SK-N-SH (cell line): ENCODE results near the gene SCARB2. TPM values are rescaled to one million over a fixed set of nuclear protein-coding genes. Genes with fewer than 3 reads are reported as not detected.

ENCODE experiments used
- CTCF ChIA-PET: fragments of 300-600, 350-600 bp; formaldehyde crosslinking; extraction: SDS; loops from one replicate; lab custom pipeline; 2021; lab: Yijun Ruan, JAX
- POLR2A ChIA-PET: fragments of 350-600 bp; sonication (Branson Sonifier 250); formaldehyde crosslinking; extraction: SDS; loops from one replicate; lab custom pipeline; 2020; ENCODE audit warnings: antibody characterized with exemption, inconsistent platforms; lab: Yijun Ruan, JAX
- DNase-seq: peaks from one replicate; pipeline ENCODE4 v3.0.0; 2012
- H2AFZ ChIP-seq: fragments of 200-600 bp; sonication (generic); 2 replicates; pipeline ENCODE4 v1.8.1; 2016; ENCODE audit warnings: antibody characterized with exemption, mild to moderate bottlenecking, low read depth
- H3F3A ChIP-seq: fragments of 200-600 bp; sonication (generic); replicated peaks from 2 replicates; pipeline ENCODE3; 2016; ENCODE audit warnings: antibody characterized with exemption, mild to moderate bottlenecking; ENCODE audit not compliant: insufficient read depth
- H3K27ac ChIP-seq, 2 experiments: fragments of 200-500 bp in 1 of 2; fragments of 200-600 bp in 1 of 2; sonication (Bioruptor generic) in 1 of 2; sonication (generic), shearing (Covaris generic) in 1 of 2; 2 replicates each; pipeline versions ENCODE4 v1.5.1 to v1.6.1; 2014 to 2016; ENCODE audit warnings: low read depth in 2 of 2, inconsistent platforms in 1 of 2, low read length in 1 of 2, mild to moderate bottlenecking in 1 of 2, mixed read lengths in 1 of 2
- H3K27me3 ChIP-seq: fragments of 200-600 bp; sonication (generic), shearing (Covaris generic); 2 replicates; pipeline ENCODE4 v1.6.1; 2016; ENCODE audit warnings: mixed run types; ENCODE audit not compliant: insufficient read depth
- H3K36me3 ChIP-seq, 2 experiments: fragments of 200-500 bp in 1 of 2; fragments of 200-600 bp in 1 of 2; sonication (Bioruptor generic) in 1 of 2; sonication (generic) in 1 of 2; replicated peaks in 1 of 2; 2 replicates each; pipeline versions ENCODE3 to v1.5.1; 2014 to 2016; ENCODE audit warnings: low read length in 1 of 2, mild to moderate bottlenecking in 1 of 2; ENCODE audit not compliant: insufficient read depth in 2 of 2, control insufficient read depth in 1 of 2
- H3K4me1 ChIP-seq, 2 experiments: fragments of 200-500 bp in 1 of 2; fragments of 200-600 bp in 1 of 2; sonication (Bioruptor generic) in 1 of 2; sonication (generic), shearing (Covaris generic) in 1 of 2; 2 replicates each; pipeline versions ENCODE4 v1.5.1 to v1.6.1; 2014 to 2016; ENCODE audit warnings: low read depth in 1 of 2, low read length in 1 of 2, mixed run types in 1 of 2; ENCODE audit not compliant: insufficient read depth in 2 of 2, control insufficient read depth in 1 of 2
- H3K4me2 ChIP-seq: fragments of 200-600 bp; sonication (generic), shearing (Covaris generic); 2 replicates; pipeline ENCODE4 v1.6.1; 2017; ENCODE audit warnings: mixed run types
- H3K4me3 ChIP-seq, 2 experiments: fragments of 200-500 bp in 1 of 2; fragments of 200-600 bp in 1 of 2; sonication (Bioruptor generic) in 1 of 2; sonication (generic), shearing (Covaris generic) in 1 of 2; 2 replicates each; pipeline versions ENCODE4 v1.5.1 to v1.8.1; 2014 to 2016; ENCODE audit warnings: low read depth in 2 of 2, inconsistent platforms in 1 of 2, low read length in 1 of 2, mild to moderate bottlenecking in 1 of 2, mixed read lengths in 1 of 2, moderate library complexity in 1 of 2
- H3K79me2 ChIP-seq: fragments of 200-600 bp; sonication (generic); 2 replicates; pipeline ENCODE4 v1.8.1; 2017; ENCODE audit warnings: mild to moderate bottlenecking; ENCODE audit not compliant: insufficient read depth
- H3K9ac ChIP-seq: fragments of 200-600 bp; sonication (generic); 2 replicates; pipeline ENCODE4 v1.6.1; 2017; ENCODE audit warnings: mixed run types
- H3K9me2 ChIP-seq: fragments of 200-600 bp; sonication (generic); 2 replicates; pipeline ENCODE4 v1.6.1; 2017; ENCODE audit warnings: mixed run types
- H3K9me3 ChIP-seq: fragments of 200-600 bp; sonication (generic); 2 replicates; pipeline ENCODE4 v1.6.1; 2017; ENCODE audit warnings: mixed run types, mild to moderate bottlenecking, moderate library complexity
- H4K20me1 ChIP-seq: fragments of 200-600 bp; sonication (generic); 2 replicates; pipeline ENCODE4 v1.6.1; 2017; ENCODE audit warnings: mild to moderate bottlenecking, mixed run types; ENCODE audit not compliant: insufficient read depth
- CHD2 ChIP-seq: fragments of 150-350 bp; IDR thresholded peaks from 2 replicates; pipeline ENCODE4 v1.6.1; 2018; ENCODE audit warnings: low read length; ENCODE audit not compliant: partially characterized antibody
- ELF1 ChIP-seq: IDR thresholded peaks from 2 replicates; pipeline ENCODE4 v1.4.0; 2012
- EP300 ChIP-seq, 2 experiments: IDR thresholded peaks; 2 replicates each; pipeline versions ENCODE4 v1.4.0 to v1.6.1; 2012; ENCODE audit warnings: borderline replicate concordance in 1 of 2, low read depth in 1 of 2, low read length in 1 of 2
- FOSL2 ChIP-seq: IDR thresholded peaks from 2 replicates; pipeline ENCODE4 v1.4.0; 2012; ENCODE audit warnings: low read depth, mild to moderate bottlenecking, moderate library complexity, borderline replicate concordance
- GATA2 ChIP-seq: sonication (generic); formaldehyde crosslinking; IDR thresholded peaks from 2 replicates; pipeline ENCODE4 v1.5.0; 2020; ENCODE audit warnings: mild to moderate bottlenecking, missing genetic modification reagents
- JUND ChIP-seq: IDR thresholded peaks from 2 replicates; pipeline ENCODE4 v1.4.0; 2012
- MXI1 ChIP-seq: IDR thresholded peaks from 2 replicates; pipeline ENCODE4 v1.6.1; 2012; ENCODE audit warnings: mild to moderate bottlenecking, low read depth, low read length, improper control_type of control experiment
- NFIC ChIP-seq: IDR thresholded peaks from 2 replicates; pipeline ENCODE4 v1.4.0; 2012; ENCODE audit warnings: borderline replicate concordance
- POLR2AphosphoS5 ChIP-seq: IDR thresholded peaks from 2 replicates; pipeline ENCODE4 v1.6.1; 2012; ENCODE audit warnings: low read depth, low read length
- RCOR1 ChIP-seq: fragments of 150-350 bp; IDR thresholded peaks from 2 replicates; pipeline ENCODE4 v1.6.1; 2017; ENCODE audit warnings: antibody characterized with exemption, low read length
- SMC3 ChIP-seq: IDR thresholded peaks from 2 replicates; pipeline ENCODE4 v1.6.1; 2012; ENCODE audit warnings: low read depth, low read length, improper control_type of control experiment
- TCF12 ChIP-seq: IDR thresholded peaks from 2 replicates; pipeline ENCODE4 v1.4.0; 2012
- WGBS: methylation state at CpG from one replicate; pipeline ENCODE4 v1.1.6; 2017; ENCODE audit warnings: low lambda C conversion rate; 5-methylcytosine and 5-hydroxymethylcytosine counted together
- polyA plus RNA-seq, 3 experiments: library from polyadenylated mRNA; depleted of rRNA; stranded (reverse); fragments of >200 nt; gene quantifications; 2 replicates each; pipeline ENCODE4 v1.2.3, GENCODE V29; 2012
- TF ChIP-seq, protein P1 (sequence below): fragments of 150-350 bp; IDR thresholded peaks from 2 replicates; pipeline ENCODE4 v1.6.1; 2017; ENCODE audit warnings: antibody characterized with exemption, low read length, low read depth, borderline replicate concordance
- TF ChIP-seq, protein P2 (sequence below): IDR thresholded peaks from 2 replicates; pipeline ENCODE4 v1.4.0; 2012; ENCODE audit warnings: low read depth, borderline replicate concordance
- TF ChIP-seq, protein P3 (sequence below): IDR thresholded peaks from 2 replicates; pipeline ENCODE4 v1.6.1; 2012; ENCODE audit warnings: mild to moderate bottlenecking, low read depth, low read length, moderate library complexity

SCARB2 gene
- polyA plus RNA-seq, 1 of the 3 experiments (the other 2 are of a cell fraction): 82.6 TPM

DNA sequence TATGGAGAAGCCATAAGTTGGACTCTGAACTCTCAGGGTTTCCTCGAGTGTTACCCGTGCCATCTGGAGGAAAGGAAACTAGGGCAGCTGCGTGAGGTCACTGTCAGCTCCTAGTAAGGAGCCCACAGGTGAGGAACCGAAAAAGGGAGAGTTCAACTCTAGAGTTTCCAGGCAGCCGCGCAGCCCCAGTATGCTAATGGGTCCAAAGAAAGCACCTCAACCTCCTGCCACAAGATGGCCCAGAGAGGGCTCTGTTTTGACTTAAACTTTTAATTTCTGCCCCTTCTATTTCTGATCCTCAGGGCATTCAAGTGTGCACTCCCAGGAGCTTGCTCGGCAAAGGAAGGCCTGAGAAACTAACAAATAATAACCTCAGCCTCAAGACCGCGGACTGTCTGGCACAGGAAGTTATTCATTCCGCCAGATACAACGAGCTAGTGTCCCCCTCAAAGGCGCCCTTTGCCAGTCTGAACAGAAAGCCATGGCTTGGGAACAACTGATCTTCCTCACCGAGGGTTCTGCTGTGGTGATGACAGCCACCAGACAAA is 13.9 kb downstream of the SCARB2 start:
- peak overlapping the region; percentile 73 to 99 for H3K27ac ChIP-seq
- WGBS: 61% methylated on average over 11 of the region's 13 CpGs
- DNase-seq: no peak

DNA sequence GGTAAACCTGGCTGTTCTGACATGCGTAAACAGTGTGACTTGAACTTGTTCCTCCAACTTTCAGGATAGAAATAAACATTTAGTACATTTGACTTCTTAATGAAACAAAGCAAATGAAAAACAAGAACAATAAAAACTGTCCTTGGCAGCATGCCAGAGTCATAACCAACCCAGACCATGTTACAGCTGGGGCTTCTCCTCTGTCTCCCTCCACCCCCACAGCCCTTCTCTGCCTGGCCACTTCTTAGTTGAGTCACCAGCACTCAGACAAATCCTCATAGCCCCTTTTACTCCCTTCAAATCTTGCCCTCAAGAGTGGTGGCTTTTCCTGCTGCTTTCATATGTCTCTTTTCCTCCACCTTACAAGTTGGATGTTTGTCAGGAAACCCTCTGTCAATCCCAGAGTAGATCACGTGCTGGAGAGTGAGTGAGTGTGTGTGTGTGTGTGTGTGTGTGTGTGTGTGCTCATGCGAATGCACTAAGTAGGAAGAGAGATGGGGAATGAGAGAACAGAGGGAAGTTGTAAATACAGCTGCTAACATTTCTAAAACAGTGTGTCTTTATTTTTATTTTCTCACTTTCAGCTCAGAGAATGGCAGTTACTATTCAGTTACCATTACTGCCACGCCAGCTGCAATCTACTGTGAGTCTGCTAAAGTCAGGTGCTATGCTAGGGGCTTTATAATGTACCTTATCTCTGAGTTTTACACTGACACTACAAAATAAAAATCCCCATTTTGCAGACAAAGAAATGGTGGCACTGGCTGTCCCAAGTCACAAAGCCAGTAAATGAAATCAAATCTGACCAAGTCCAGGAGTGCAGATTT is 15.0 kb downstream of the SCARB2 start:
- Histone ChIP-seq H3K4me3 (peak overlapping the region in 1 of 2 experiments; percentile 14; a peak in 1 of 4 replicates), H3K79me2 (peaks cover 77% of the 10 kb centered on the region), H4K20me1 (peaks cover 4% of the 10 kb centered on the region; the same call in 1 of the 2 replicates), H3K9ac (peak overlapping the region; percentile 9; the same call in 1 of the 2 replicates), H3K36me3 (peaks cover 13 to 17% of the 10 kb centered on the region in 2 experiments), H3K4me2 (peak overlapping the region; percentile 58), H3K27me3 (no peaks in the 10 kb centered on the region), H3K4me1 (peaks cover 27 to 49% of the 10 kb centered on the region in 2 experiments), H3K9me2 (no peaks in the 10 kb centered on the region), H2AFZ (no peak overlapping the region; the same call in 1 of the 2 replicates), H3K9me3 (no peaks in the 10 kb centered on the region), H3F3A (peaks cover 27% of the 10 kb centered on the region), H3K27ac (peak overlapping the region; percentile 73 to 99)
- DNase-seq: peak; percentile 61
- CTCF ChIA-PET: interaction anchor here (0.7 to 5.9 kb wide), 4 partner anchors 8 to 19 kb away, joined by 4 to 37 read pairs (median 4); partner anchors contain the start of gene SCARB2
- 38% methylated on average over 4 of the region's 4 CpGs for WGBS
- POLR2A ChIA-PET: interaction anchor here (0.7 to 2.9 kb wide), 5 partner anchors 9 to 109 kb away, joined by 3 to 16 read pairs (median 5); partner anchors contain the start of gene SCARB2
- TF ChIP-seq TCF12 (peak; percentile 45; the same call in 1 of the 2 replicates), EP300 (IDR thresholded peaks at IDR 0.05; ENCODE audit: borderline replicate concordance in 1 of 2, low read depth in 1 of 2, low read length in 1 of 2) (0 out of 4 replicates have a peak, but pooled peaks of 1 of the 2 experiments have one; percentile 4), ELF1 (no peak), JUND (peak; percentile 16; the same call in 1 of the 2 replicates), FOSL2 (peak; percentile 44; the same call in 1 of the 2 replicates), GATA2 (CRISPR knock-in tag) (no peak), RCOR1 (no peak; the same call in 1 of the 2 replicates), MXI1 (0 out of 2 replicates have a peak, but pooled peaks have one; percentile 40), POLR2AphosphoS5 (peak; percentile 11; the same call in 1 of the 2 replicates), NFIC (peak; percentile 80)
- TF ChIP-seq, protein P1, sequence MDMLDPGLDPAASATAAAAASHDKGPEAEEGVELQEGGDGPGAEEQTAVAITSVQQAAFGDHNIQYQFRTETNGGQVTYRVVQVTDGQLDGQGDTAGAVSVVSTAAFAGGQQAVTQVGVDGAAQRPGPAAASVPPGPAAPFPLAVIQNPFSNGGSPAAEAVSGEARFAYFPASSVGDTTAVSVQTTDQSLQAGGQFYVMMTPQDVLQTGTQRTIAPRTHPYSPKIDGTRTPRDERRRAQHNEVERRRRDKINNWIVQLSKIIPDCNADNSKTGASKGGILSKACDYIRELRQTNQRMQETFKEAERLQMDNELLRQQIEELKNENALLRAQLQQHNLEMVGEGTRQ: peak; percentile 38; the same call in 1 of the 2 replicates
- TF ChIP-seq, protein P2, sequence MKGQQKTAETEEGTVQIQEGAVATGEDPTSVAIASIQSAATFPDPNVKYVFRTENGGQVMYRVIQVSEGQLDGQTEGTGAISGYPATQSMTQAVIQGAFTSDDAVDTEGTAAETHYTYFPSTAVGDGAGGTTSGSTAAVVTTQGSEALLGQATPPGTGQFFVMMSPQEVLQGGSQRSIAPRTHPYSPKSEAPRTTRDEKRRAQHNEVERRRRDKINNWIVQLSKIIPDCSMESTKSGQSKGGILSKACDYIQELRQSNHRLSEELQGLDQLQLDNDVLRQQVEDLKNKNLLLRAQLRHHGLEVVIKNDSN: peak; percentile 90

More for the DNA sequence above, 13.9 kb downstream of the SCARB2 start:
- Histone ChIP-seq H3K36me3 (peaks cover 7 to 8% of the 10 kb centered on the region in 2 experiments), H3F3A (peaks cover 22% of the 10 kb centered on the region), H3K79me2 (peaks cover 85% of the 10 kb centered on the region), H3K4me3 (no peak overlapping the region), H2AFZ (no peak overlapping the region), H3K4me1 (peaks cover 23 to 50% of the 10 kb centered on the region in 2 experiments), H4K20me1 (peaks cover 10% of the 10 kb centered on the region), H3K4me2 (peak overlapping the region; percentile 58; the same call in 1 of the 2 replicates), H3K9me2 (no peaks in the 10 kb centered on the region), H3K27me3 (no peaks in the 10 kb centered on the region), H3K9ac (no peak overlapping the region), H3K9me3 (no peaks in the 10 kb centered on the region)
- ChIA-PET CTCF (interaction anchor here (0.9 to 5.9 kb wide), 5 partner anchors 9 to 178 kb away, joined by 3 to 37 read pairs (median 4); no protein-coding TSS in a partner anchor), POLR2A (interaction anchor here (1.9 to 2.9 kb wide), 3 partner anchors 8 to 108 kb away, joined by 5 to 16 read pairs (median 6); partner anchors contain the start of gene SCARB2)
- TF ChIP-seq CHD2 (no peak), SMC3 (0 out of 2 replicates have a peak, but pooled peaks have one; percentile 7)
- TF ChIP-seq, protein P3, sequence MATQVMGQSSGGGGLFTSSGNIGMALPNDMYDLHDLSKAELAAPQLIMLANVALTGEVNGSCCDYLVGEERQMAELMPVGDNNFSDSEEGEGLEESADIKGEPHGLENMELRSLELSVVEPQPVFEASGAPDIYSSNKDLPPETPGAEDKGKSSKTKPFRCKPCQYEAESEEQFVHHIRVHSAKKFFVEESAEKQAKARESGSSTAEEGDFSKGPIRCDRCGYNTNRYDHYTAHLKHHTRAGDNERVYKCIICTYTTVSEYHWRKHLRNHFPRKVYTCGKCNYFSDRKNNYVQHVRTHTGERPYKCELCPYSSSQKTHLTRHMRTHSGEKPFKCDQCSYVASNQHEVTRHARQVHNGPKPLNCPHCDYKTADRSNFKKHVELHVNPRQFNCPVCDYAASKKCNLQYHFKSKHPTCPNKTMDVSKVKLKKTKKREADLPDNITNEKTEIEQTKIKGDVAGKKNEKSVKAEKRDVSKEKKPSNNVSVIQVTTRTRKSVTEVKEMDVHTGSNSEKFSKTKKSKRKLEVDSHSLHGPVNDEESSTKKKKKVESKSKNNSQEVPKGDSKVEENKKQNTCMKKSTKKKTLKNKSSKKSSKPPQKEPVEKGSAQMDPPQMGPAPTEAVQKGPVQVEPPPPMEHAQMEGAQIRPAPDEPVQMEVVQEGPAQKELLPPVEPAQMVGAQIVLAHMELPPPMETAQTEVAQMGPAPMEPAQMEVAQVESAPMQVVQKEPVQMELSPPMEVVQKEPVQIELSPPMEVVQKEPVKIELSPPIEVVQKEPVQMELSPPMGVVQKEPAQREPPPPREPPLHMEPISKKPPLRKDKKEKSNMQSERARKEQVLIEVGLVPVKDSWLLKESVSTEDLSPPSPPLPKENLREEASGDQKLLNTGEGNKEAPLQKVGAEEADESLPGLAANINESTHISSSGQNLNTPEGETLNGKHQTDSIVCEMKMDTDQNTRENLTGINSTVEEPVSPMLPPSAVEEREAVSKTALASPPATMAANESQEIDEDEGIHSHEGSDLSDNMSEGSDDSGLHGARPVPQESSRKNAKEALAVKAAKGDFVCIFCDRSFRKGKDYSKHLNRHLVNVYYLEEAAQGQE: no peak
- TF ChIP-seq, protein P1: no peak
